ENCODE results near the gene CCNK.
A peak's percentile ranks its signal among the peaks of the same experiment; 100 is the strongest.

CCNK gene

GRCh38 chr14:99473458-99473857 is 7.8 kb upstream of the CCNK start:
- Histone ChIP-seq H3K4me3 (no peak overlapping the region), H3K27ac (no peak overlapping the region)
- TF ChIP-seq, protein P1, sequence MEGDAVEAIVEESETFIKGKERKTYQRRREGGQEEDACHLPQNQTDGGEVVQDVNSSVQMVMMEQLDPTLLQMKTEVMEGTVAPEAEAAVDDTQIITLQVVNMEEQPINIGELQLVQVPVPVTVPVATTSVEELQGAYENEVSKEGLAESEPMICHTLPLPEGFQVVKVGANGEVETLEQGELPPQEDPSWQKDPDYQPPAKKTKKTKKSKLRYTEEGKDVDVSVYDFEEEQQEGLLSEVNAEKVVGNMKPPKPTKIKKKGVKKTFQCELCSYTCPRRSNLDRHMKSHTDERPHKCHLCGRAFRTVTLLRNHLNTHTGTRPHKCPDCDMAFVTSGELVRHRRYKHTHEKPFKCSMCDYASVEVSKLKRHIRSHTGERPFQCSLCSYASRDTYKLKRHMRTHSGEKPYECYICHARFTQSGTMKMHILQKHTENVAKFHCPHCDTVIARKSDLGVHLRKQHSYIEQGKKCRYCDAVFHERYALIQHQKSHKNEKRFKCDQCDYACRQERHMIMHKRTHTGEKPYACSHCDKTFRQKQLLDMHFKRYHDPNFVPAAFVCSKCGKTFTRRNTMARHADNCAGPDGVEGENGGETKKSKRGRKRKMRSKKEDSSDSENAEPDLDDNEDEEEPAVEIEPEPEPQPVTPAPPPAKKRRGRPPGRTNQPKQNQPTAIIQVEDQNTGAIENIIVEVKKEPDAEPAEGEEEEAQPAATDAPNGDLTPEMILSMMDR (IDR thresholded peaks at IDR 0.05), result no peak
- DNase-seq (ENCODE audit: low spot score), result no peak

GRCh38 chr14:99475179-99475578 is 6.0 kb upstream of the CCNK start:
- H3K27ac ChIP-seq, result no peak overlapping the region
- DNase-seq (ENCODE audit: low spot score), result no peak
- TF ChIP-seq, protein P1 (IDR thresholded peaks at IDR 0.05), result no peak
- H3K4me3 ChIP-seq, result no peak overlapping the region

GRCh38 chr14:99475660-99476059 is 5.5 kb upstream of the CCNK start:
- no peak for DNase-seq (ENCODE audit: low spot score)
- Histone ChIP-seq H3K4me3 (no peak overlapping the region), H3K27ac (no peak overlapping the region)
- TF ChIP-seq, protein P1 (IDR thresholded peaks at IDR 0.05), result no peak

- no peak overlapping the region for H3K4me3 ChIP-seq
- no peak for DNase-seq (ENCODE audit: low spot score)
- H3K27ac ChIP-seq, result no peak overlapping the region
- TF ChIP-seq, protein P1 (IDR thresholded peaks at IDR 0.05), result no peak
These were observed 4.3 kb upstream of the CCNK start for GRCh38 chr14:99476864-99477263.

GRCh38 chr14:99478128-99478527 is 3.1 kb upstream of the CCNK start:
- H3K4me3 ChIP-seq, result no peak overlapping the region
- H3K27ac ChIP-seq, result no peak overlapping the region
- TF ChIP-seq, protein P1 (IDR thresholded peaks at IDR 0.05), result no peak
- DNase-seq (ENCODE audit: low spot score), result no peak

- no peak for DNase-seq (ENCODE audit: low spot score)
- Histone ChIP-seq H3K27ac (peak overlapping the region; percentile 95 to 98), H3K4me3 (peak overlapping the region; percentile 98)
- TF ChIP-seq, protein P1 (IDR thresholded peaks at IDR 0.05), result no peak
These were observed 1.9 kb upstream of the CCNK start for GRCh38 chr14:99479160-99479905.

Measured in coronary artery (tissue), 2 donors.